ENCODE results near the gene SRPK2.

DNA sequence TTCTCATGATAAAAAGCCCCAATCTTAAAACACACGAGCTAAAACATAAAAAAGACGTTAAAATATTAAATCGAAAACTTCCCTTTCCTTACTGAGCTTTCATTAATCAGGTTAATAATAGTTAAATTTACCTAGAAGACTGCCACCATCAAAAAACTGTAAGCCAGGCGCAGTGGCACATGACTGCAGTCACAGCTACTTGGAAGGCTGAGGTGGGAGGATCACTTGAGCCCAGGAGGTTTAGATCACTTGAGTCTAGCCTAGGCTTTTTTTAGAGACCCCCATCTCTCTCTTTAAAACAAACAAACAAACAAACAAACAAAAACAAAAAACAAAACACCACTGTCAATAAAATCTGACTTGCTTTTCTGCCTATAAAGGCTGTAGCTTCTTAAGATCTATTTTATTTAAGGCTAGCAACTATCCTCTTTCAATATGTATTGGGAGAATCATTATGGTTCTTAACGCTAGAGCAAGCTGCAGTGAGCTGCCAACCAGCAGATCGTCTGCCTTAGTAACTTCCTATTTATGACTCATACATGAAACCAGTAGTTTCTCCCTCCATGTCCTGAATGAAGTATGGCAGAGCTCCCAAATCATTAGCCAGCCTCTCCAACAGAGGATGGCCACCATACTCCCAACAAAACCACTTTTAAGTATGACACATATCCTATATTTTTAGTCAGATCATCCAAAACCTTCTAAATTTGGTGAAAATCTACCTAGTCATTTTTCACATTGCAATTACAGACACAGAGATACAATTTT lies 163.7 kb downstream of the SRPK2 start:
- TF ChIP-seq MXI1 (IDR thresholded peaks at IDR 0.05; ENCODE audit: low read depth, low read length), result 0 out of 2 replicates have a peak, but pooled peaks have one; percentile 16
- TF ChIP-seq POLR2AphosphoS5 (IDR thresholded peaks at IDR 0.05; ENCODE audit: low read depth, low read length), result peak; percentile 35; the same call in 1 of the 2 replicates
- TF ChIP-seq, protein P1, sequence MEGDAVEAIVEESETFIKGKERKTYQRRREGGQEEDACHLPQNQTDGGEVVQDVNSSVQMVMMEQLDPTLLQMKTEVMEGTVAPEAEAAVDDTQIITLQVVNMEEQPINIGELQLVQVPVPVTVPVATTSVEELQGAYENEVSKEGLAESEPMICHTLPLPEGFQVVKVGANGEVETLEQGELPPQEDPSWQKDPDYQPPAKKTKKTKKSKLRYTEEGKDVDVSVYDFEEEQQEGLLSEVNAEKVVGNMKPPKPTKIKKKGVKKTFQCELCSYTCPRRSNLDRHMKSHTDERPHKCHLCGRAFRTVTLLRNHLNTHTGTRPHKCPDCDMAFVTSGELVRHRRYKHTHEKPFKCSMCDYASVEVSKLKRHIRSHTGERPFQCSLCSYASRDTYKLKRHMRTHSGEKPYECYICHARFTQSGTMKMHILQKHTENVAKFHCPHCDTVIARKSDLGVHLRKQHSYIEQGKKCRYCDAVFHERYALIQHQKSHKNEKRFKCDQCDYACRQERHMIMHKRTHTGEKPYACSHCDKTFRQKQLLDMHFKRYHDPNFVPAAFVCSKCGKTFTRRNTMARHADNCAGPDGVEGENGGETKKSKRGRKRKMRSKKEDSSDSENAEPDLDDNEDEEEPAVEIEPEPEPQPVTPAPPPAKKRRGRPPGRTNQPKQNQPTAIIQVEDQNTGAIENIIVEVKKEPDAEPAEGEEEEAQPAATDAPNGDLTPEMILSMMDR (IDR thresholded peaks at IDR 0.05), result no peak
- TF ChIP-seq, protein P2, sequence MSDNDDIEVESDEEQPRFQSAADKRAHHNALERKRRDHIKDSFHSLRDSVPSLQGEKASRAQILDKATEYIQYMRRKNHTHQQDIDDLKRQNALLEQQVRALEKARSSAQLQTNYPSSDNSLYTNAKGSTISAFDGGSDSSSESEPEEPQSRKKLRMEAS (IDR thresholded peaks at IDR 0.05; ENCODE audit: low read depth), result peak; percentile 65
- no peak for TF ChIP-seq RXRA (IDR thresholded peaks at IDR 0.05; ENCODE audit: borderline replicate concordance, low read depth)
- TF ChIP-seq CHD2 (IDR thresholded peaks at IDR 0.05; ENCODE audit: low read length, partially characterized antibody), result no peak
- peak; percentile 66; the same call in 1 of the 2 replicates for TF ChIP-seq ELF1 (IDR thresholded peaks at IDR 0.05)
- TF ChIP-seq EZH2phosphoT487 (IDR thresholded peaks at IDR 0.05; ENCODE audit: borderline replicate concordance, low read depth), result no peak
- peak; percentile 90 for TF ChIP-seq JUND (IDR thresholded peaks at IDR 0.05)

Measured in SK-N-SH (cell line).